Measurements from ENCODE around the gene MSI2.

Gene MSI2

GRCh38 chr17:57467226-57467625 lies 210.9 kb downstream of the MSI2 start:
- H3K27ac ChIP-seq: peak overlapping the region; percentile 59; the same call in 1 of the 2 replicates

GRCh38 chr17:57467801-57468200 lies 211.5 kb downstream of the MSI2 start:
- Histone ChIP-seq H3K27ac (peak overlapping the region; percentile 28; the same call in 1 of the 2 replicates), H3K4me3 (ENCODE audit: low read depth, low read length) (no peak overlapping the region), H3K27me3 (ENCODE audit: insufficient read depth, low read depth, severe bottlenecking) (no peaks in the 10 kb centered on the region), H3K9me3 (ENCODE audit: severe bottlenecking) (peaks cover 4% of the 10 kb centered on the region), H3K36me3 (peaks cover 7% of the 10 kb centered on the region)
- DNase-seq: no peak
- no peak for TF ChIP-seq CTCF (IDR thresholded peaks at IDR 0.05; ENCODE audit: low read depth, low read length)

More at GRCh38 chr17:57467226-57467625, 210.9 kb downstream of the MSI2 start:
- no peak for DNase-seq
- Histone ChIP-seq H3K9me3 (ENCODE audit: severe bottlenecking) (peaks cover 4% of the 10 kb centered on the region), H3K36me3 (peaks cover 11% of the 10 kb centered on the region), H3K4me3 (ENCODE audit: low read depth, low read length) (no peak overlapping the region), H3K27me3 (ENCODE audit: insufficient read depth, low read depth, severe bottlenecking) (no peaks in the 10 kb centered on the region)
- TF ChIP-seq CTCF (IDR thresholded peaks at IDR 0.05; ENCODE audit: low read depth, low read length): no peak

GRCh38 chr17:57468932-57469775 lies 212.8 kb downstream of the MSI2 start:
- peak overlapping the region; percentile 81 for H3K27ac ChIP-seq
- no peak for TF ChIP-seq CTCF (IDR thresholded peaks at IDR 0.05; ENCODE audit: low read depth, low read length)
- peak; percentile 80 for DNase-seq
- H3K36me3 ChIP-seq: peaks cover 5% of the 10 kb centered on the region
- no peaks in the 10 kb centered on the region for H3K27me3 ChIP-seq (ENCODE audit: insufficient read depth, low read depth, severe bottlenecking)
- H3K4me3 ChIP-seq (ENCODE audit: low read depth, low read length): no peak overlapping the region
- peaks cover 4% of the 10 kb centered on the region for H3K9me3 ChIP-seq (ENCODE audit: severe bottlenecking)

GRCh38 chr17:57470906-57471305 lies 214.6 kb downstream of the MSI2 start:
- Histone ChIP-seq H3K27me3 (ENCODE audit: insufficient read depth, low read depth, severe bottlenecking) (no peaks in the 10 kb centered on the region), H3K36me3 (peaks cover 8% of the 10 kb centered on the region), H3K4me3 (ENCODE audit: low read depth, low read length) (no peak overlapping the region), H3K27ac (peak overlapping the region; percentile 81), H3K9me3 (ENCODE audit: severe bottlenecking) (peaks cover 4% of the 10 kb centered on the region)
- DNase-seq: no peak
- no peak for TF ChIP-seq CTCF (IDR thresholded peaks at IDR 0.05; ENCODE audit: low read depth, low read length)

GRCh38 chr17:57471868-57472368 lies 215.6 kb downstream of the MSI2 start:
- TF ChIP-seq CTCF (IDR thresholded peaks at IDR 0.05; ENCODE audit: low read depth, low read length): 0 out of 2 replicates have a peak, but pooled peaks have one; percentile 28
- DNase-seq: peak; percentile 68
- H3K27ac ChIP-seq: peak overlapping the region; percentile 61
- peaks cover 4% of the 10 kb centered on the region for H3K9me3 ChIP-seq (ENCODE audit: severe bottlenecking)
- no peaks in the 10 kb centered on the region for H3K27me3 ChIP-seq (ENCODE audit: insufficient read depth, low read depth, severe bottlenecking)
- H3K36me3 ChIP-seq: peaks cover 18% of the 10 kb centered on the region
- H3K4me3 ChIP-seq (ENCODE audit: low read depth, low read length): no peak overlapping the region
